WTC11 (cell line): ENCODE data around the gene ADAMTS15. TPM values are rescaled to one million over a fixed set of nuclear protein-coding genes. Genes with fewer than 3 reads are reported as not detected.

Experiments
- ATAC-seq: fragments of 200-7000 bp; cut with Tn5 transposase; 2 replicates; pipeline ENCODE4 v1.10.0; 2021; ENCODE audit warnings: mild to moderate bottlenecking, moderate library complexity
- CTCF ChIA-PET: fragments of 300-600 bp; sonication (Branson Sonifier 250); formaldehyde crosslinking; loops from one replicate; lab custom pipeline; 2021; ENCODE audit warnings: antibody characterized with exemption; lab: Charles Lee
- POLR2A ChIA-PET: fragments of 350-600 bp; sonication (Branson Sonifier 250); formaldehyde crosslinking; loops from one replicate; lab custom pipeline; 2021; ENCODE audit warnings: antibody characterized with exemption; lab: Charles Lee
- DNase-seq: peaks from one replicate; pipeline ENCODE4 v3.0.0; 2021; ENCODE audit warnings: low spot score
- H3K27ac Mint-ChIP-seq: 2 replicates; pipeline ENCODE4 v1.8.0; 2021; ENCODE audit warnings: mixed read lengths
- H3K27me3 Mint-ChIP-seq: 2 replicates; pipeline ENCODE4 v1.8.0; 2021; ENCODE audit warnings: low read depth, mild to moderate bottlenecking, moderate library complexity, mixed read lengths
- H3K36me3 Mint-ChIP-seq: 2 replicates; pipeline ENCODE4 v1.8.0; 2021; ENCODE audit warnings: mixed read lengths
- H3K4me1 Mint-ChIP-seq: 2 replicates; pipeline ENCODE4 v1.8.0; 2022; ENCODE audit warnings: mixed read lengths
- H3K4me3 Mint-ChIP-seq: 2 replicates; pipeline ENCODE4 v1.8.0; 2021; ENCODE audit warnings: mild to moderate bottlenecking, moderate library complexity, mixed read lengths
- H3K9me3 Mint-ChIP-seq: 2 replicates; pipeline ENCODE4 v1.8.0; 2021; ENCODE audit warnings: mixed read lengths
- ARID4B ChIP-seq: sonication (generic); formaldehyde crosslinking; IDR thresholded peaks from 2 replicates; pipeline ENCODE4 v1.8.0; 2023; ENCODE audit warnings: missing genetic modification reagents, mild to moderate bottlenecking, borderline replicate concordance
- ATF6 ChIP-seq: sonication (generic); formaldehyde crosslinking; IDR thresholded peaks from 2 replicates; pipeline ENCODE4 v1.8.1; 2023; ENCODE audit warnings: mild to moderate bottlenecking, missing genetic modification reagents
- ERG ChIP-seq: fragments of 250-450 bp; sonication (Bioruptor Pico); IDR thresholded peaks from 2 replicates; pipeline ENCODE4 v1.8.0; 2021; ENCODE audit warnings: mild to moderate bottlenecking
- ETV6 ChIP-seq: sonication (generic); formaldehyde crosslinking; IDR thresholded peaks from 2 replicates; pipeline ENCODE4 v1.8.1; 2022; ENCODE audit warnings: mild to moderate bottlenecking, missing genetic modification reagents
- FOXK1 ChIP-seq: sonication (generic); formaldehyde crosslinking; IDR thresholded peaks from 2 replicates; pipeline ENCODE4 v1.8.0; 2022; ENCODE audit warnings: mild to moderate bottlenecking, moderate library complexity, missing genetic modification reagents
- SMAD4 ChIP-seq: sonication (generic); formaldehyde crosslinking; IDR thresholded peaks from 2 replicates; pipeline ENCODE4 v1.8.0; 2022; ENCODE audit warnings: mild to moderate bottlenecking, missing genetic modification reagents
- SP1 ChIP-seq: sonication (generic); formaldehyde crosslinking; conservative IDR thresholded peaks from 2 replicates; pipeline ENCODE4 v1.8.1; 2022; ENCODE audit warnings: missing genetic modification reagents
- TCF7 ChIP-seq: sonication (generic); formaldehyde crosslinking; IDR thresholded peaks from 2 replicates; pipeline ENCODE4 v1.8.0; 2022; ENCODE audit warnings: mild to moderate bottlenecking, low read depth, missing genetic modification reagents, moderate library complexity
- ZNF396 ChIP-seq: fragments of 250-450 bp; sonication (Bioruptor Pico); IDR thresholded peaks from 2 replicates; pipeline ENCODE4 v1.8.0; 2021; ENCODE audit warnings: mild to moderate bottlenecking, moderate library complexity, borderline replicate concordance
- total RNA-seq: library from RNA; stranded (reverse); gene quantifications from 3 replicates; pipeline ENCODE4 v1.2.3, GENCODE V29; 2021
- TF ChIP-seq, protein P1 (sequence below): sonication (generic); formaldehyde crosslinking; IDR thresholded peaks from 2 replicates; pipeline ENCODE4 v1.8.0; 2022; ENCODE audit warnings: mild to moderate bottlenecking, missing genetic modification reagents
- TF ChIP-seq, protein P2 (sequence below): sonication (generic); formaldehyde crosslinking; IDR thresholded peaks from 2 replicates; pipeline ENCODE4 v1.8.0; 2022; ENCODE audit warnings: mild to moderate bottlenecking, missing genetic modification reagents
- TF ChIP-seq, protein P3 (sequence below): sonication (generic); formaldehyde crosslinking; IDR thresholded peaks from 2 replicates; pipeline ENCODE4 v1.8.1; 2022; ENCODE audit warnings: low read depth, missing genetic modification reagents, borderline replicate concordance
- TF ChIP-seq, protein P4 (sequence below): fragments of 250-450 bp; sonication (Bioruptor Pico); conservative IDR thresholded peaks from 2 replicates; pipeline ENCODE4 v1.9.0; 2021; ENCODE audit warnings: mild to moderate bottlenecking

Gene ADAMTS15
- total RNA-seq, 1 experiment from 2014 or later = 3.7 TPM

DNA sequence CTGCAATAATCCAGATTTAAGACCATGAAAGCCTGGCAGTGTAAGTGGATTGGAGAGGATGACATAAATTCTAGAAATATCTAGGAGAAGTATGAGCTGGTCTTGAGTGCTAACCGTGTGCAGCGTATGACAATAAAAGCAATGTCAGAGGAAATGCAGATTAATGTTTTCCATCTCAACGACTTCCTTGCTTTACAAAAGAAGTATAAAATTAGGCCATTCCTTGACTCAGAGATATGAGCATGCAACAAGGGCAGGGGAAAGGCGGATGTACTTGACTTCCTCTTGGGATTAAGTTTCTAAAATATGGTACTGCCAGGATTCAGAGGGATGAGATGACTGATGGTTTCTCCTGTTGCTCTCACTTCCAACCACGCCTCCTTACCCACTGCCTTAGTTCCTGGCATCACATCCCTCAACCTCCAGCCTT lies 32.3 kb downstream of the ADAMTS15 start (continued):
- TF ChIP-seq, protein P1, sequence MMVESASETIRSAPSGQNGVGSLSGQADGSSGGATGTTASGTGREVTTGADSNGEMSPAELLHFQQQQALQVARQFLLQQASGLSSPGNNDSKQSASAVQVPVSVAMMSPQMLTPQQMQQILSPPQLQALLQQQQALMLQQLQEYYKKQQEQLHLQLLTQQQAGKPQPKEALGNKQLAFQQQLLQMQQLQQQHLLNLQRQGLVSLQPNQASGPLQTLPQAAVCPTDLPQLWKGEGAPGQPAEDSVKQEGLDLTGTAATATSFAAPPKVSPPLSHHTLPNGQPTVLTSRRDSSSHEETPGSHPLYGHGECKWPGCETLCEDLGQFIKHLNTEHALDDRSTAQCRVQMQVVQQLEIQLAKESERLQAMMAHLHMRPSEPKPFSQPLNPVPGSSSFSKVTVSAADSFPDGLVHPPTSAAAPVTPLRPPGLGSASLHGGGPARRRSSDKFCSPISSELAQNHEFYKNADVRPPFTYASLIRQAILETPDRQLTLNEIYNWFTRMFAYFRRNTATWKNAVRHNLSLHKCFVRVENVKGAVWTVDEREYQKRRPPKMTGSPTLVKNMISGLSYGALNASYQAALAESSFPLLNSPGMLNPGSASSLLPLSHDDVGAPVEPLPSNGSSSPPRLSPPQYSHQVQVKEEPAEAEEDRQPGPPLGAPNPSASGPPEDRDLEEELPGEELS = no peak
- TF ChIP-seq SP1 = no peak
- TF ChIP-seq ERG (CRISPR knock-in tag) = no peak

GRCh38 chr11:130483124-130483523 lies 34.7 kb downstream of the ADAMTS15 start:
- no peak overlapping the region for H3K4me3 Mint-ChIP-seq
- H3K27ac Mint-ChIP-seq = no peak overlapping the region
- H3K9me3 Mint-ChIP-seq = peaks cover 8% of the 10 kb centered on the region
- POLR2A ChIA-PET = no interaction called here
- CTCF ChIA-PET = interaction anchor here (1.0 kb wide), 1 partner anchor 379 kb away, joined by 3 read pairs; no protein-coding TSS in a partner anchor
- TF ChIP-seq FOXK1 (CRISPR knock-in tag) (no peak), ZNF396 (CRISPR knock-in tag) (no peak), ARID4B (CRISPR knock-in tag) (no peak), ATF6 (CRISPR knock-in tag) (no peak), SMAD4 (no peak), ETV6 (no peak), TCF7 (CRISPR knock-in tag) (no peak)
- TF ChIP-seq, protein P2, sequence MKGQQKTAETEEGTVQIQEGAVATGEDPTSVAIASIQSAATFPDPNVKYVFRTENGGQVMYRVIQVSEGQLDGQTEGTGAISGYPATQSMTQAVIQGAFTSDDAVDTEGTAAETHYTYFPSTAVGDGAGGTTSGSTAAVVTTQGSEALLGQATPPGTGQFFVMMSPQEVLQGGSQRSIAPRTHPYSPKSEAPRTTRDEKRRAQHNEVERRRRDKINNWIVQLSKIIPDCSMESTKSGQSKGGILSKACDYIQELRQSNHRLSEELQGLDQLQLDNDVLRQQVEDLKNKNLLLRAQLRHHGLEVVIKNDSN (CRISPR knock-in tag) = no peak
- TF ChIP-seq, protein P3, sequence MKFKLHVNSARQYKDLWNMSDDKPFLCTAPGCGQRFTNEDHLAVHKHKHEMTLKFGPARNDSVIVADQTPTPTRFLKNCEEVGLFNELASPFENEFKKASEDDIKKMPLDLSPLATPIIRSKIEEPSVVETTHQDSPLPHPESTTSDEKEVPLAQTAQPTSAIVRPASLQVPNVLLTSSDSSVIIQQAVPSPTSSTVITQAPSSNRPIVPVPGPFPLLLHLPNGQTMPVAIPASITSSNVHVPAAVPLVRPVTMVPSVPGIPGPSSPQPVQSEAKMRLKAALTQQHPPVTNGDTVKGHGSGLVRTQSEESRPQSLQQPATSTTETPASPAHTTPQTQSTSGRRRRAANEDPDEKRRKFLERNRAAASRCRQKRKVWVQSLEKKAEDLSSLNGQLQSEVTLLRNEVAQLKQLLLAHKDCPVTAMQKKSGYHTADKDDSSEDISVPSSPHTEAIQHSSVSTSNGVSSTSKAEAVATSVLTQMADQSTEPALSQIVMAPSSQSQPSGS (CRISPR knock-in tag) = no peak
- TF ChIP-seq, protein P4, sequence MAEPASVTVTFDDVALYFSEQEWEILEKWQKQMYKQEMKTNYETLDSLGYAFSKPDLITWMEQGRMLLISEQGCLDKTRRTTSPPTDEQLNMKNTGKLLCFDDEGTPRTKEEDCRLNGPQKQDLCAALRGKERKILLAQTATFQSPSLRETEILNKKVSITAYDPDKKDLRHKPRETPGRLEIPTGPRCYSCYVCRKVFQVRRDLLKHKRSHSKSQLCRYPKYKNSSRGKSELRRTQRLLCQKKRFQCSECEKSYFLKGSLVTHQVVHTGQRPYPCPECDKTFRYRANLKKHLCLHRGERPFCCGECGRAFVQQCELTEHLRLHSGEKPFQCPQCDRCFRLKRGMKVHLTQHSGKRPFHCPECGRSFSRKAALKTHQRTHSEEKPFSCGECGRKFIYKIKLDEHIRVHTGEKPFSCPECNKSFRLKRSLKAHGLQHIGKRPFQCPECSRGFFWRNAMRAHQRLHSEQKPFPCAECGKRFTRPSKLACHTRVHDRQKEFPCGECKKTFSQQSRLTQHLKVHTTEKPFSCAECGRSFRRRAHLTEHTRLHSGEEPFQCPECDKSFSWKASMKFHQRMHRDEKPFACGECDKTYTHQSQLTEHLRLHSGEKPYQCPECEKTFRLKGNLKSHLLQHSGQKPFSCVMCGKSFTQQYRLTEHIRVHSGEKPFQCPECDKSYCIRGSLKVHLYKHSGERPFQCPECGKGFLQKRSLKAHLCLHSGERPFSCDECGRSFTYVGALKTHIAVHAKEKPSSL = no peak
- DNase-seq (no peak), ATAC-seq (no peak)
- peaks cover 3% of the 10 kb centered on the region; the same call in 1 of the 2 replicates for H3K27me3 Mint-ChIP-seq
- H3K4me1 Mint-ChIP-seq = no peaks in the 10 kb centered on the region
- peaks cover 2% of the 10 kb centered on the region; the same call in 1 of the 2 replicates for H3K36me3 Mint-ChIP-seq
